Endodermal cell (in vitro differentiated cells): Measurements from ENCODE around the gene MGAT4A. TPM values are rescaled to one million over a fixed set of nuclear protein-coding genes. Genes with fewer than 3 reads are reported as not detected.

ENCODE experiments used
- DNase-seq: peaks from one replicate; pipeline ENCODE4 v3.0.0-alpha.2; 2017
- H3K27ac ChIP-seq: 2 replicates; pipeline ENCODE4 v1.5.1; 2013; ENCODE audit warnings: mild to moderate bottlenecking, low read depth, low read length, moderate library complexity
- H3K27me3 ChIP-seq: 2 replicates; pipeline ENCODE4 v1.6.1; 2013; ENCODE audit warnings: mild to moderate bottlenecking, low read length, moderate library complexity; ENCODE audit not compliant: insufficient read depth, control insufficient read depth, poor library complexity, severe bottlenecking
- H3K36me3 ChIP-seq: 2 replicates; pipeline ENCODE4 v1.7.0; 2013; ENCODE audit warnings: mild to moderate bottlenecking, low read length, moderate library complexity; ENCODE audit not compliant: control insufficient read depth, insufficient read depth
- H3K4me1 ChIP-seq: one replicate; pipeline ENCODE4 v1.7.0; 2013; ENCODE audit warnings: low read length; ENCODE audit not compliant: control insufficient read depth, insufficient read depth
- H3K4me3 ChIP-seq: 2 replicates; pipeline ENCODE4 v1.5.1; 2013; ENCODE audit warnings: mild to moderate bottlenecking, low read length, moderate library complexity
- H3K9ac ChIP-seq: 2 replicates; pipeline ENCODE4 v1.6.1; 2013; ENCODE audit warnings: mild to moderate bottlenecking, low read length, moderate library complexity; ENCODE audit not compliant: poor library complexity, severe bottlenecking; ENCODE audit errors: extremely low read depth
- H3K9me3 ChIP-seq: 2 replicates; pipeline ENCODE4 v1.6.1; 2013; ENCODE audit warnings: mild to moderate bottlenecking, low read length, moderate library complexity; ENCODE audit not compliant: control insufficient read depth
- H3K27ac Mint-ChIP-seq: 2 replicates; pipeline ENCODE4 v1.8.0; 2020; ENCODE audit warnings: mixed read lengths
- H3K27me3 Mint-ChIP-seq: 2 replicates; pipeline ENCODE4 v1.8.0; 2021; ENCODE audit warnings: mild to moderate bottlenecking, mixed read lengths; ENCODE audit not compliant: insufficient read depth
- H3K36me3 Mint-ChIP-seq: 2 replicates; pipeline ENCODE4 v1.8.0; 2020; ENCODE audit warnings: low read depth, mixed read lengths
- H3K4me1 Mint-ChIP-seq: 2 replicates; pipeline ENCODE4 v1.8.0; 2020; ENCODE audit warnings: mixed read lengths
- H3K4me3 Mint-ChIP-seq: 2 replicates; pipeline ENCODE4 v1.8.0; 2020; ENCODE audit warnings: mild to moderate bottlenecking, moderate library complexity, mixed read lengths
- H3K9me3 Mint-ChIP-seq: 2 replicates; pipeline ENCODE4 v1.8.0; 2020; ENCODE audit warnings: mild to moderate bottlenecking, mixed read lengths
- WGBS, 2 experiments: methylation state at CpG; one replicate each; pipeline versions ENCODE4 v1.1.5 to v1.1.7; 2013; ENCODE audit warnings: missing lambda C conversion rate in 2 of 2, mixed read lengths in 1 of 2; ENCODE audit not compliant: insufficient coverage in 1 of 2, insufficient read length in 1 of 2; 5-methylcytosine and 5-hydroxymethylcytosine counted together
- total RNA-seq, 2 donors: library from RNA; stranded (reverse); fragmentation: NEBNext Ultra II Directional in 1 of 2; extraction: Animal tissue kit (Norgen Biotek cat#: 25700) in 1 of 2; gene quantifications; 2 replicates in 1 of 2; 3 replicates in 1 of 2; pipeline ENCODE4 v1.2.1, GENCODE V29; 2021
- TF ChIP-seq, protein P1 (sequence below): fragments of 200-600 bp; sonication (generic); conservative IDR thresholded peaks from 2 replicates; pipeline ENCODE4 v1.5.0; 2021; ENCODE audit warnings: antibody characterized with exemption, mild to moderate bottlenecking

The MGAT4A gene
- total RNA-seq, 2 donors from 2014 or later: 8.2 to 11.1 TPM

DNA sequence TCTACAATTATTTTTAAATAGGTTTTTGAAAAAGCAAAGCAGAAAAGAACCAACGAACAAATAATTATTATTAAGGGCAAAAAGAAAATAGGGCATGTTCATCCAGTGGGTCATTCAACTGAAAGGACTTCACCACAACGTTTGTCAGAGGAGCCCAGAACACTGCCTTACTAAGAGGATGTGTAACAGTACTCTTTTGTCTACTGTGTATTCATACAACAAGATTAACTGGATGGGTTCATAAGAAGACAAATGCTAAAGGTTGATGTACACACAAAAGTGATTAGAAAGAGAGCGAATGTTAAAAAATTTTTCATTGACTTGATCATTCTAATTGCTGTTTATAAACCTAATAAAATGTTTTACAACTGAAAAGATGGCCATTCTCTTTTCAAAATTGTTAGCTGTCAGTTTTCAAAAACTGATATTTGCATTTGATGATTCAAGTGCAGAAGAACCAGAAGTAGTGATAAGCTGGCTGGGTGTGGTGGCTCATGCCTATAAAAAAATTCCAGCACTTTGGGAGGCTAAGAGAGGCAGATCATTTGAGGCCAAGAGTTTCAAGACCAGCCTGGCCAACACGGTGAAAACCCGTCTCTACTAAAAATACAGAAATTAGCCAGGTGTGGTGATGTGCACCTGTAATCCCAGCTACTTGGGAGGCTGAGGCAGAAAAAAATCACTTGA, 33.1 kb downstream of the MGAT4A start:
- Mint-ChIP-seq H3K27ac (no peak overlapping the region), H3K27me3 (peaks cover 2% of the 10 kb centered on the region), H3K4me1 (no peaks in the 10 kb centered on the region), H3K36me3 (no peaks in the 10 kb centered on the region), H3K4me3 (no peak overlapping the region), H3K9me3 (no peaks in the 10 kb centered on the region)
- H3K9ac ChIP-seq: no peak overlapping the region
- no peak overlapping the region for H3K4me3 ChIP-seq
- 80 to 92% methylated on average over 3 to 5 of the region's 5 CpGs for WGBS, 2 experiments
- no peaks in the 10 kb centered on the region for H3K27me3 ChIP-seq
- no peaks in the 10 kb centered on the region for H3K36me3 ChIP-seq
- H3K27ac ChIP-seq: no peak overlapping the region
- H3K9me3 ChIP-seq: no peaks in the 10 kb centered on the region
- no peak for DNase-seq
- H3K4me1 ChIP-seq: no peaks in the 10 kb centered on the region
- TF ChIP-seq, protein P1, sequence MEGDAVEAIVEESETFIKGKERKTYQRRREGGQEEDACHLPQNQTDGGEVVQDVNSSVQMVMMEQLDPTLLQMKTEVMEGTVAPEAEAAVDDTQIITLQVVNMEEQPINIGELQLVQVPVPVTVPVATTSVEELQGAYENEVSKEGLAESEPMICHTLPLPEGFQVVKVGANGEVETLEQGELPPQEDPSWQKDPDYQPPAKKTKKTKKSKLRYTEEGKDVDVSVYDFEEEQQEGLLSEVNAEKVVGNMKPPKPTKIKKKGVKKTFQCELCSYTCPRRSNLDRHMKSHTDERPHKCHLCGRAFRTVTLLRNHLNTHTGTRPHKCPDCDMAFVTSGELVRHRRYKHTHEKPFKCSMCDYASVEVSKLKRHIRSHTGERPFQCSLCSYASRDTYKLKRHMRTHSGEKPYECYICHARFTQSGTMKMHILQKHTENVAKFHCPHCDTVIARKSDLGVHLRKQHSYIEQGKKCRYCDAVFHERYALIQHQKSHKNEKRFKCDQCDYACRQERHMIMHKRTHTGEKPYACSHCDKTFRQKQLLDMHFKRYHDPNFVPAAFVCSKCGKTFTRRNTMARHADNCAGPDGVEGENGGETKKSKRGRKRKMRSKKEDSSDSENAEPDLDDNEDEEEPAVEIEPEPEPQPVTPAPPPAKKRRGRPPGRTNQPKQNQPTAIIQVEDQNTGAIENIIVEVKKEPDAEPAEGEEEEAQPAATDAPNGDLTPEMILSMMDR: no peak

DNA sequence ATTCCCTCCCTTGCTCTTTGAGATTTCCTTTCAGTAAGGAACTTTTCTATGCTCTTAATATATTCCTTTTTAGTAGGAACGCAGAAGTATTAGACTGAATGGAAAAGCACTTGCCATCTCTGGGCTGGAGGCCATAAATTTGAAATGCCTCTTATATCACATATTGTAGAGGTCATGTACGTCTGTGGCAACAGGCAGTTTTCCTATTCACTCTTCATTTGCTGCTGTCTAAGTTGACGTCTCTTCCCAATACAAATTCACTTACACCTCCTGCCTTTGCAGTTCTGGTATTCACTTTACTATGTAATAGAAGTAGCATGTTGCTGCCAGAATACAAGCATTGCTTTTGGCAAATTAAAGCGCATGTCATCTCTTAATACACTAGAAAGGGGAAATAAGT, 34.7 kb downstream of the MGAT4A start:
- Histone ChIP-seq H3K27me3 (no peaks in the 10 kb centered on the region), H3K4me1 (no peaks in the 10 kb centered on the region), H3K9ac (no peak overlapping the region), H3K9me3 (no peaks in the 10 kb centered on the region), H3K36me3 (no peaks in the 10 kb centered on the region), H3K27ac (no peak overlapping the region), H3K4me3 (no peak overlapping the region)
- Mint-ChIP-seq H3K4me3 (no peak overlapping the region), H3K27me3 (peaks cover 2% of the 10 kb centered on the region), H3K9me3 (no peaks in the 10 kb centered on the region), H3K36me3 (no peaks in the 10 kb centered on the region), H3K27ac (no peak overlapping the region), H3K4me1 (no peaks in the 10 kb centered on the region)
- no peak for DNase-seq
- 96 to 100% methylated on average over 2 to 4 of the region's 4 CpGs for WGBS, 2 experiments
- TF ChIP-seq, protein P1: no peak

DNA sequence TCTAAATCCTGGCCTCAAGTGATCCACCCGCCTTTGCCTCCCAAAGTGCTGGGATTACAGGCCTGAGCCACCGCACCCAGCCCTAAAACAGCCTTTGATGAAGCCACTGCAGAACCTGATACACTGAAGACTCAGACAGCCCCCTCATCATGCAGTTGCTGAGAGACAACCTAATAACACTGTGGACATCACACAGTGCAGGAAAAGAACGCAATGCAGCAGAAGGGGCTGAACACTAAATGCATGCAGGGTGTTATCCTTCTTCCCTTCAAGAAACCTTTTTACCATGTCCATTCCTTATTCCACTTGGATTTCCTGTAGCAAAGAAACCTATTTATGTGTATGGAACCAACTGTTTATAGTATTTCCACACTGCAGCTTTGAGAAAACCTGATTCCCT, 35.7 kb downstream of the MGAT4A start:
- Histone ChIP-seq H3K27ac (no peak overlapping the region), H3K4me3 (no peak overlapping the region), H3K36me3 (no peaks in the 10 kb centered on the region), H3K27me3 (no peaks in the 10 kb centered on the region), H3K9ac (no peak overlapping the region), H3K9me3 (no peaks in the 10 kb centered on the region), H3K4me1 (no peaks in the 10 kb centered on the region)
- no peaks in the 10 kb centered on the region for H3K36me3 Mint-ChIP-seq
- TF ChIP-seq, protein P1: no peak
- H3K4me1 Mint-ChIP-seq: no peaks in the 10 kb centered on the region
- no peak overlapping the region for H3K4me3 Mint-ChIP-seq
- no peak for DNase-seq
- H3K27ac Mint-ChIP-seq: no peak overlapping the region
- H3K27me3 Mint-ChIP-seq: peaks cover 2% of the 10 kb centered on the region
- H3K9me3 Mint-ChIP-seq: no peaks in the 10 kb centered on the region
- 90 to 95% methylated on average over 1 to 3 of the region's 3 CpGs for WGBS, 2 experiments
